ENCODE measurements around the gene AQP5.

AQP5 gene

DNA sequence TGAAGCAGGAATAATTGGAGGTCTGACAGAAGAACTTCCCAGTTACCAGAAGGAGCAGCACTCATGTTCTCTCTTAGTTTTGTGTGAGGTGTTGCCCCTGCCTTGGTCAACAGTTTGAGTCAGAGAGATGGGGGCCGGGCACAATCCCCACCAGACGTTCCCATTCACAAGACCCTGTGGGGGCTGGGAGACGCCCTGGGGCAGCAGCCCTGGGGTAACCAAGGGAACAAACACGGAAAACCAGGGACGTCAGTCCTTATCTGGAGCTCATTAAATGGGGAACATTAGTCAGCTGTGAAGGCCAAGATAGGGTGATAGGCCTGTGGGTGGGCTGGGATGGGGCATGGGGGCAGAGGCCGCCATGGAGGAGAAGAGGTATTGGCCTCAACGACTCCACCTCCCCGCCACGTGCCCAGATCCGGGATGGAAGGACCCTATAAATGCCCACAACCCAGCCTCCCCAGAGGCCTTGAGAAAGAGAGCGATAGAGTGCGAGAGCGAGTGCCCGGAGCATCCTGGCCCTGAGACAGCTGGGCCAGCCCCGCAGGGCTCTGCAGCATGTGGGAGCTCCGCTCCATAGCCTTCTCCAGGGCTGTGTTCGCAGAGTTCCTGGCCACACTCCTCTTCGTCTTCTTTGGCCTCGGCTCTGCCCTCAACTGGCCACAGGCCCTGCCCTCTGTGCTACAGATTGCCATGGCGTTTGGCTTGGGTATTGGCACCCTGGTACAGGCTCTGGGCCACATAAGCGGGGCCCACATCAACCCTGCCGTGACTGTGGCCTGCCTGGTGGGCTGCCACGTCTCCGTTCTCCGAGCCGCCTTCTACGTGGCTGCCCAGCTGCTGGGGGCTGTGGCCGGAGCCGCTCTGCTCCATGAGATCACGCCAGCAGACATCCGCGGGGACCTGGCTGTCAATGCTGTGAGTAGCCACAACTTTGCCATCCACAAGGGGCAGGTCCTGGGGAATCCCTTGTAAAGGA, 11.1 kb upstream of the AQP5 start, which contains the start of gene AQP2:
Gene AQP2 (plus strand): TSS at position 465 of the 979 bp plus-strand sequence. CDS start 94 bp downstream, at position 559.
- TF ChIP-seq POLR2A (IDR thresholded peaks at IDR 0.05; ENCODE audit: low read length) (peak; percentile 21), GATA1 (IDR thresholded peaks at IDR 0.05; ENCODE audit: low read depth, low read length) (no peak)
- DNase-seq: peak in 1 of 2 experiments; percentile 17

DNA sequence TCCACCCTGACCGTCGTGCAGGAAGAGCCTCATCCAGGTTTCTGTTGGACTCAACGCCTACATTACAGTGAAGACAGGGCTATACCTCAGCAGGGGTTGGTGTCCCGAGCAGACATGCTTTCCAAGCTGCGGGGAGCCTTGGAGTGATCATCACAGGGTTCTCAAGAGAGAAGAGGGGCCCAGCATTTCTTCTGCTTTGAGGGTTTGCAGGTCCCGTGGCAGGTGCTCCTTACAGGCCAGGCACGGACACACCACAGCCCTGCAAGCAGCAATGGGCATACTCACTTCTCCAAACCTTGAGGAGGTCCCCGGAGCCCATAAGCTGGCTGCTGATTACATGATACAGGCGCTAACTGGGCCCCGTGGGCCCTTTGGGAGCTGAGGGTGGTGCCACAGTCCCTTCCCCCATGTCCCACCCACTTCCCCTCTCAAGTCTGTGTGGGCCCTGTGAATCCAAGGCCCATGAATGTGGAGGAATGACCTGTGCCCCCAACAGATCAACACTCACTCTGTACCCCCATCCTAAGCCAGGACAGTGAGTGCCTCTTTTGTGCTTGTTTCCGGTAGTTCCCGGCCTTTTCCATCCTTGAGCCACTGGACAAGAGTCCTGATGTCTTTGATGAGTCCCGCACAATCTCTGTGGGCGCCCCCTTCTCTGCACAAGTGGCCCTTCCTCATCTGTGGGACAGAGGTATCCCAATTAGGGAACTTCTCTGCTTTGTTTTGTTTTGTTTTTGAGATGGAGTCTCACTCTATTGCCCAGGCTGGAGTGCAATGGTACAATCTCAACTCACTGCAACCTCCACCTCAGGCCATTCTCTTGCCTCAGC, 10.0 kb upstream of the AQP5 start:
- TF ChIP-seq GATA1 (IDR thresholded peaks at IDR 0.05; ENCODE audit: low read depth, low read length) (no peak), POLR2A (IDR thresholded peaks at IDR 0.05; ENCODE audit: low read length) (no peak)
- DNase-seq: no peak

DNA sequence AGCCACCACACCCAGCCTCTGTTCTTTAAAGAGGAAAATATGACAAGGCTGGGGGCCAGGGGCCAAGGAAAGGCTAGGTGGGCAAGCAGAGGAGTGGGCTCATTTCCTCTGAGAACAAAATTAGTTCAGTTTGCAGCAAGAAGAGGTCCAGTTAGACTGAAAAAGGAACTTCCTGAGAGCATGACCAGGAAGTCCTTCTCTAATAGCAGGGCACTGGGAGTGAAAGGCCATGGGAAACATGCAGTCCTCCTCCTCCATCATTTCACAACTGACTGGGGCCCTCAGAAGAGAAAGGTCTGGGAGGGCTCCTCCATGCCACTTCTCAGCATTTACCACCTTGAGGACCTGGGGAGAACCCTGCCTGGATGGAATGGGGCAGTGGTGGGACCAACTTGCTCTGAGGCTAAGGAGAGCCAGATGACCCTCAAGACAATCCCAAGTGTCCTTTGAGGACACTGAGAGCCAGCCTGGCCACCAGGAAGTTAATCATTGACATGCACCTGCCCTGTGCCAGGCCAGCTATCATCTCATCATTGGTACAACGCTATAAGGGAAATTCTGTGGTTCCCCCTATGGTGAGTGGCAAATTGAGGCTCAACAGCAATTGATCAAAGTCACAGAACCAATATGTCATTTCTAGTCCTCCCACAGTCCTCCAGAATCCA, 9.1 kb upstream of the AQP5 start:
- no peak for DNase-seq
- peak; percentile 13 for TF ChIP-seq POLR2A (IDR thresholded peaks at IDR 0.05; ENCODE audit: low read length)
- TF ChIP-seq GATA1 (IDR thresholded peaks at IDR 0.05; ENCODE audit: low read depth, low read length): no peak

DNA sequence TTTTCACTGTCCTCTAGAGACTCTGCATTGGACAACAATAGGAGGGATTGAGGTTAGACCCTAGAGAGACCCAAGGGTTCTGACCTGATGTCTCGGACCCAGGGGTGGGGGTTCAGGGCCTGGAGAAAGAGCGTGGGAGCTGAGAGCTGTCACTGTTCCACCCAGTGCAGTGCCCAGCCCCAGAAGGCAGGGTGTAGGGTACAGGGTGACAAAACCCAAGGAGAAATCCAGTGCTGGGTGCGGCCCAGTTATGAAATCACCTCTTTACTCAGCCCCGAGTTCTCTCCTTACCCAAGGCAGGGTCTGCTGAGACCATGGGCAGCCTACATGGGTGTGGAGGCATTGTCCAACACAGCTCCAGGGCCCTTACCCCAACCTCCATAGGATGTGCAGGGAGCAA, 8.5 kb upstream of the AQP5 start:
- TF ChIP-seq GATA1 (IDR thresholded peaks at IDR 0.05; ENCODE audit: low read depth, low read length) (no peak), POLR2A (IDR thresholded peaks at IDR 0.05; ENCODE audit: low read length) (no peak)
- no peak for DNase-seq

GRCh38 chr12:49953961-49954846, 7.5 kb upstream of the AQP5 start:
- TF ChIP-seq GATA1 (IDR thresholded peaks at IDR 0.05; ENCODE audit: low read depth, low read length) (no peak), POLR2A (IDR thresholded peaks at IDR 0.05; ENCODE audit: low read length) (no peak)
- DNase-seq: no peak

DNA sequence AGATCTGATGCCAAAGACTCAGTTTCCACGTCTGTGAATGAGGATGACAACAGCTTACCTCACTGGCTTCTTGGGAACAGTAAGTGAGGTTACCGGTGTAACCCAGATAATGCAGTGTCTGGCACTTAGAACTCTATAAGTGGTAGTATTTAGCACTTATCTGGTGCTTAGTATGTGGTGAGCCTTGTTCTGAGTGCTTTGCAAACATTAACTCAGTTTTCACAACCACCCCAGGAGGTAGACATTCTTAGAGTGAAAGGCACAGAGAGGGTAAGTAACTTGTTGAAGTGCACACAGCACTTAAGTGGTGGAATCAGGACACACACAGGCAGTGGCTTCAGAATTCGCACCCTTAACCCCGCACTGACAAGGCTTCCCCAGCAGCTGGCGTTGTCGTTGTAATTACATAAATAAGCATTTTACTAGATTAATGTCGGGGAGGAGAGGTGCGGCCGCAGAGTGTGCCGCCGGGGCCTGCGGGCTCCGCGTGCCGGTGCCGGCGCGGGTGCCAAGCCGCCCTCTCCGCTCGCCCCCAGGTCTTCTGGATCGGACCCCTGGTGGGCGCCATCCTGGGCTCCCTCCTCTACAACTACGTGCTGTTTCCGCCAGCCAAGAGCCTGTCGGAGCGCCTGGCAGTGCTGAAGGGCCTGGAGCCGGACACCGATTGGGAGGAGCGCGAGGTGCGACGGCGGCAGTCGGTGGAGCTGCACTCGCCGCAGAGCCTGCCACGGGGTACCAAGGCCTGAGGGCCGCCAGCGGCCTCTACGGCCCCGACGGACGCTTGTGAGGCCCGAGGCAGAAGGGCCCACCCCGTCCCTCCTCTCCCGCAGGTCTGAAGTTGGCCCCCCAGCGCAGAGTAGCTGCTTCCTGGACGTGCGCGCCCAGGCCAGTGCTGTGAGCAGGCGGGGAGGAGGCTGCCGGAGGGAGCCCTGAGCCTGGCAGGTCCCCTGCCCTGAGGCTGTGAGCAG, 6.5 kb upstream of the AQP5 start:
- peak in 1 of 2 experiments; percentile 13 for DNase-seq
- no peak for TF ChIP-seq GATA1 (IDR thresholded peaks at IDR 0.05; ENCODE audit: low read depth, low read length)
- no peak for TF ChIP-seq POLR2A (IDR thresholded peaks at IDR 0.05; ENCODE audit: low read length)

DNA sequence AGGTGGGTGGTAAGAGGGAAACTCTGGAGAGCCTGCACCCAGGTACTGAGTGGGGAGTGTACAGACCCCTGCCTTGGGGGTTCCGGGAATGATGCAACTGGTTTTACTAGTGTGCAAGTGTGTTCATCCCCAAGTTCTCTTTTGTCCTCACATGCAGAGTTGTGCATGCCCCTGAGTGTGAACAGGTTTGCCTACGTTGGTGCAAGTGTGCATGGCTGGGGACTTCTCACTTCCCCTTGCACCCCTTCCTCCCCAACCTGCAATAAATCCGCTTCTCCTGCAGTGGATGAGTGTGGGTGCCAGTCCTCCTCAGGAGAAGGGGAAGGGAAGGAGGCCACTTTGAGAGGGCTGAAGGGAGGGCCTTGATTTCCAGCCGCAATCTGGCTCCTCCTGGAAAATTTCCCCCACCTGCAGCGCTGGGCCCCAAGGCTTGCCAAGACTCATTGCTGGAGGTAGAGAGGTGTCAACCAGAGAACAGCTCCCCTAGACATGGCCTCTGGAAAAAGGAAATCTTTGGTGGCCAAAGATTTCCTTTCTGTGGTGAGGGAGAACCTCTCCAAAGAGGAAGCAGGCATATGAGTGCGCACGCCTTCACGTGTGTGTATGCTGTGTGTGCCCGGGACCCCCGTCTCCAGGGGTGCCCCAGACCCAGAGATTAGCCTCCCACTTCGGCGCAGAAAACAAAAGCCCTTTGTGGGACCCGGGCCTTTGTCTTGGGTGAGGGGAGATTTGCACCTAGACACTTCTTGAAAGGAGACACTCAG, 5.6 kb upstream of the AQP5 start:
- no peak for TF ChIP-seq POLR2A (IDR thresholded peaks at IDR 0.05; ENCODE audit: low read length)
- TF ChIP-seq GATA1 (IDR thresholded peaks at IDR 0.05; ENCODE audit: low read depth, low read length): no peak
- DNase-seq: no peak

- TF ChIP-seq GATA1 (IDR thresholded peaks at IDR 0.05; ENCODE audit: low read depth, low read length): no peak
- no peak for DNase-seq
Measured at GRCh38 chr12:49956663-49957569, 4.8 kb upstream of the AQP5 start.

DNA sequence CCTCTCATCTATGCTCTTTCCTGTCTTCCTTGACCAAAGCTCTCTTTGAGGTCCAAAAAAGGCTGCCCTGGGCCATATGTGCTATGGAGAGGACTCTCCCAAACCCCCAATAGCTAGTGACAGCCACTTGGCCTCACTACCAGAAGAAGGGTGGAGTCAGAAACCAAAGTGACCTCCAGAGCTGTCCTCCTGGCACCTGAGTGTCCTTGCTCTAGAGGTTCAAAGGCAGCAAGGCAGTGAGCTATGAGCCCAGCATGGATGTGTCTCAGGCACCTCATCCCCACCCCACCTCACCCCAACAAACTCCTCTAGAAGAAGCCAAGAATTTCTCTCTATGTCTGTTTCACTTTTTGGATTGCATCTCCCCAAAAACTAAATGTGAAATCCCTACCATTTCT, 4.1 kb upstream of the AQP5 start:
- TF ChIP-seq POLR2A (IDR thresholded peaks at IDR 0.05; ENCODE audit: low read length) (no peak), GATA1 (IDR thresholded peaks at IDR 0.05; ENCODE audit: low read depth, low read length) (no peak)
- DNase-seq: no peak
